Parathyroid adenoma (tissue), 2 donors: ENCODE measurements around the gene UEVLD.

Experiments used
- H2AFZ ChIP-seq: fragments of 300-600 bp; sonication (generic); one replicate; pipeline ENCODE4 v1.7.0; 2017; ENCODE audit warnings: antibody characterized with exemption, mild to moderate bottlenecking
- H3K27ac ChIP-seq: fragments of 300-600 bp; sonication (generic); one replicate; pipeline ENCODE4 v1.7.0; 2017
- H3K27me3 ChIP-seq: fragments of 300-600 bp; sonication (generic); one replicate; pipeline ENCODE4 v1.7.0; 2017; ENCODE audit warnings: low read length; ENCODE audit not compliant: control insufficient read depth, insufficient read depth
- H3K36me3 ChIP-seq: fragments of 300-600 bp; sonication (generic); one replicate; pipeline ENCODE4 v1.7.0; 2017; ENCODE audit warnings: low read length; ENCODE audit not compliant: control insufficient read depth, insufficient read depth
- H3K4me1 ChIP-seq: fragments of 300-600 bp; sonication (generic); one replicate; pipeline ENCODE4 v1.7.0; 2017; ENCODE audit warnings: control low read depth
- H3K4me2 ChIP-seq: fragments of 300-600 bp; sonication (generic); one replicate; pipeline ENCODE4 v1.7.0; 2017; ENCODE audit warnings: low read length
- H3K4me3 ChIP-seq: fragments of 300-600 bp; sonication (generic); one replicate; pipeline ENCODE4 v1.7.0; 2017; ENCODE audit warnings: low read depth, low read length
- H3K79me2 ChIP-seq: fragments of 300-600 bp; sonication (generic); one replicate; pipeline ENCODE4 v1.7.0; 2017; ENCODE audit warnings: control low read depth
- H3K9ac ChIP-seq: fragments of 300-600 bp; sonication (generic); one replicate; pipeline ENCODE4 v1.7.0; 2017; ENCODE audit warnings: mild to moderate bottlenecking
- H3K9me3 ChIP-seq: fragments of 300-600 bp; sonication (generic); one replicate; pipeline ENCODE4 v1.7.0; 2017; ENCODE audit warnings: low read length; ENCODE audit not compliant: control insufficient read depth
- TF ChIP-seq, protein P1 (sequence below): fragments of 300-600 bp; sonication (generic); IDR thresholded peaks from one replicate; pipeline ENCODE4 v1.7.0; 2017; ENCODE audit warnings: antibody characterized with exemption, mild to moderate bottlenecking
- donor health status: primary hyperparathyroidism.

The UEVLD gene

DNA sequence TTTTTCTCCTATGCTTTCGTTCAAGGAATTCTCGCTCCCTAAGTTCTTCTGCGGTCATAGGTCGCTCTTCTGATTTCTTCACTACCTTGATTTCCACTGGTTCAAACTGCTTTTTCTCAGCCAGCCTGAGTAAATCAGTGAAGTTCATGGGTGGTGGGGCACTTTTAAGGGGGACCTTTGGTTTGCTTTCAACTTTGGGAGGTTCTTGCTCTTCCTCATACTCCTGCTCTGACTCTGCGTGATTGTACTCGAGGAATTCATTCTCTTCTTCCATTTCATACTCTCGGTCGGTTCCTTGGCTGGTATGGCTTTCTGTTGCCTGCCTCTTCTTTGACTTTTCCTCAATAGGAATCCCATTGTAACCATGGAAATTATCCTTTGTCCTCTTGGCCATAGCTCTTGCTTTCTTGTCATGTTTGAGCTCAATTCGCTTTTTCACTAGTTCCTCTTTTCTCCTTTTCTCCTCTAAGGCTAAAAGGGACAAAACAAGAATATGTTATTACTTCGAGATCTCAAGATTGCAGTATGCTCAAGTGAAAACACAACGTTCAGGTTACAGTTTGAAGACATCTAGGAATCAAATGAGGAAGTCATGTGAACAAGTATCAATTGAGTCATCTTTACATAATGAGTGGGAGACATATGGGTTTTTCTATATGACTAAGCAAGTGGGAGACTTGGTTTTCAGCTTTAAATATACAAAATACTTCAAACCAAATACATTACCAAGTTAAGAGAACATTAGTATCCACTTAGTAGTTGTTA lies 27.3 kb upstream of the UEVLD start:
- Histone ChIP-seq H3K4me3 (no peak overlapping the region), H3K27me3 (no peaks in the 10 kb centered on the region), H3K27ac (no peak overlapping the region), H2AFZ (no peak overlapping the region), H3K79me2 (peaks cover 4% of the 10 kb centered on the region), H3K4me1 (no peaks in the 10 kb centered on the region), H3K9ac (no peak overlapping the region), H3K36me3 (no peaks in the 10 kb centered on the region), H3K9me3 (no peaks in the 10 kb centered on the region), H3K4me2 (no peak overlapping the region)
- TF ChIP-seq, protein P1, sequence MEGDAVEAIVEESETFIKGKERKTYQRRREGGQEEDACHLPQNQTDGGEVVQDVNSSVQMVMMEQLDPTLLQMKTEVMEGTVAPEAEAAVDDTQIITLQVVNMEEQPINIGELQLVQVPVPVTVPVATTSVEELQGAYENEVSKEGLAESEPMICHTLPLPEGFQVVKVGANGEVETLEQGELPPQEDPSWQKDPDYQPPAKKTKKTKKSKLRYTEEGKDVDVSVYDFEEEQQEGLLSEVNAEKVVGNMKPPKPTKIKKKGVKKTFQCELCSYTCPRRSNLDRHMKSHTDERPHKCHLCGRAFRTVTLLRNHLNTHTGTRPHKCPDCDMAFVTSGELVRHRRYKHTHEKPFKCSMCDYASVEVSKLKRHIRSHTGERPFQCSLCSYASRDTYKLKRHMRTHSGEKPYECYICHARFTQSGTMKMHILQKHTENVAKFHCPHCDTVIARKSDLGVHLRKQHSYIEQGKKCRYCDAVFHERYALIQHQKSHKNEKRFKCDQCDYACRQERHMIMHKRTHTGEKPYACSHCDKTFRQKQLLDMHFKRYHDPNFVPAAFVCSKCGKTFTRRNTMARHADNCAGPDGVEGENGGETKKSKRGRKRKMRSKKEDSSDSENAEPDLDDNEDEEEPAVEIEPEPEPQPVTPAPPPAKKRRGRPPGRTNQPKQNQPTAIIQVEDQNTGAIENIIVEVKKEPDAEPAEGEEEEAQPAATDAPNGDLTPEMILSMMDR: no peak

DNA sequence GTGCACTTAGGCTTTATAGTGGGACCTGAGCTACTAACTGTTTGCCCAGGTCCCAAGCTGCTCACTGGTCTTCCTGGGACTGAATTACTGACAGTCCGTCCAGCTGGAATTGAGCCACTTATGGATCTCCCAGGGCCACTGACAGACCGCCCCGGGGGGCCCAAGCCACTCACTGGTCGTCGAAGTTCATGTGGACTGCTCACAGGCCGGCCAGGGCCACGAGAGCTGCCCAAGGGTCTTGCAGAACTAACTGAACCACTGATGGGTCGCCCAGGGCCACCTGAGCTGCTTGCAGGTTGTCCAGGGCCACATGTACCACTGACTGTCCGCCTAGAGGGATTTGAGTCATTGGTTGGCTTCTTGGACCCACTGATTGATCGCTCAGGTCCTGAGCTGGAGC lies 26.1 kb upstream of the UEVLD start:
- no peak overlapping the region for H3K9ac ChIP-seq
- H3K9me3 ChIP-seq: no peaks in the 10 kb centered on the region
- H3K27me3 ChIP-seq: no peaks in the 10 kb centered on the region
- no peaks in the 10 kb centered on the region for H3K4me1 ChIP-seq
- no peaks in the 10 kb centered on the region for H3K36me3 ChIP-seq
- no peak overlapping the region for H2AFZ ChIP-seq
- no peaks in the 10 kb centered on the region for H3K79me2 ChIP-seq
- no peak overlapping the region for H3K4me3 ChIP-seq
- TF ChIP-seq, protein P1: no peak
- no peak overlapping the region for H3K4me2 ChIP-seq
- H3K27ac ChIP-seq: no peak overlapping the region

DNA sequence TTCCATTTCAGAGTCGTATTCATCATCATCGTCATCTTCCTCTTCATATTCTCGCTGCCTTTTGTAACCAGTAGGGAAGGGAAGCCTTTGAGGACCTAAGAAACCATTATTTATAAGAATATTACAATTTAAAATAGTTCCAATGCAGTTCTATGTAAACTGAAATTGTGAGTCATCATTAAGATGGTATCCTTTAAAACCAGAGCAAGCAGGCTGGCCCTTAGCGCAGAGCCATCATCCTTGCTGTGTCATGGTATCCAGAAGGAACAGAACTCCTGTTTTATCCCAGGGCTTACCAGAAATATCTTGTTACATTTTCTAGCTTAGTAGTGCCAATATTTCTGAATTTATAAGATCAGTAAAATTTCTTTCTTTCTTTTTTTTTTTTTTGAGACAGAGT lies 23.9 kb upstream of the UEVLD start:
- no peaks in the 10 kb centered on the region for H3K36me3 ChIP-seq
- no peaks in the 10 kb centered on the region for H3K27me3 ChIP-seq
- H2AFZ ChIP-seq: no peak overlapping the region

DNA sequence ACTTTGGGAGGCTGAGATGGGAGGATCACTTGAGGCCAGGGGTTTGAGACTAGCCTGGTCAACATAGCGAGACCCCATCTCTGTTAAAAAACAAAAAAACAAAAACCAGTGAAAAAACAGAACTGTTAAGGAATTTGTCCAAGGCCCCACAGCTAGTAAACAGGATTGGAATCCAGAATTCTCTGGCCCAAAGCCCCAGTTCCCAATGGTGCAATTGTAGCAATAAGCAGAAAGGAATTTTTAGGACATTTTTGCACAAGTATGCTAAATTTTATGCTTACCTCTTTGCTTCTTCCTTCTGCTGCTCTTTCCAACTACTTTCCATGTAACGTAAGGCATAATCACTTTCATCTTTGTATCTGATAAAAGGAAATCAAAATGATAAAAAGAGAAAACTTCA lies 22.7 kb upstream of the UEVLD start:
- H3K9ac ChIP-seq: no peak overlapping the region
- no peaks in the 10 kb centered on the region for H3K79me2 ChIP-seq
- H3K4me3 ChIP-seq: no peak overlapping the region
- H2AFZ ChIP-seq: no peak overlapping the region
- H3K36me3 ChIP-seq: no peaks in the 10 kb centered on the region
- H3K9me3 ChIP-seq: no peaks in the 10 kb centered on the region
- no peaks in the 10 kb centered on the region for H3K27me3 ChIP-seq
- TF ChIP-seq, protein P1: no peak
- H3K4me2 ChIP-seq: no peak overlapping the region
- no peaks in the 10 kb centered on the region for H3K4me1 ChIP-seq
- H3K27ac ChIP-seq: no peak overlapping the region

More for the DNA sequence above, 23.9 kb upstream of the UEVLD start:
- Histone ChIP-seq H3K27ac (no peak overlapping the region), H3K9ac (no peak overlapping the region), H3K4me1 (no peaks in the 10 kb centered on the region), H3K9me3 (no peaks in the 10 kb centered on the region), H3K79me2 (no peaks in the 10 kb centered on the region), H3K4me2 (no peak overlapping the region), H3K4me3 (no peak overlapping the region)
- TF ChIP-seq, protein P1: no peak

DNA sequence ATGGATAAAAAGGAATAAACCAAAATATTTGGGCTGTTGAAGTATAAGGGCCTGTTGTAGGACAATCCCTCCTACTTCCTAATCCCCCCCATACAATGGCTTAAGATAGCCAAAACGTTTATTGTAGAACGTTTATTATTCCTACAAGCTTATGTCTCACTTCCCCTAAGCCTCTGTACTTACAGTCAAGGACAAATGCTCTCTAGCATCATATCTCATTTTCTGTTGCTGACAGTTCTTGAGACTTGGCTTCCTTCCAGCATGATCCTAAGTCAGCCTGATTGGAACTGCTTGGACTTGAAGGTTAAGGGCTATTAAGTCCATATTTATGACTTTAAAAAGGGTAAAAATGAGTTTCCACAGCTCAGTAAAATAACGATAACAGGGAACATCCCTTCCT lies 19.8 kb upstream of the UEVLD start:
- H3K9me3 ChIP-seq: no peaks in the 10 kb centered on the region
- H3K4me2 ChIP-seq: no peak overlapping the region
- H3K27me3 ChIP-seq: no peaks in the 10 kb centered on the region
- H3K27ac ChIP-seq: no peak overlapping the region
- TF ChIP-seq, protein P1: no peak
- no peaks in the 10 kb centered on the region for H3K4me1 ChIP-seq
- no peaks in the 10 kb centered on the region for H3K36me3 ChIP-seq
- no peaks in the 10 kb centered on the region for H3K79me2 ChIP-seq
- no peak overlapping the region for H3K4me3 ChIP-seq
- H3K9ac ChIP-seq: no peak overlapping the region
- H2AFZ ChIP-seq: no peak overlapping the region
